CMK (cell line): ENCODE data around the gene HSD3B2.
"Not testable (repeated sequence)": the region's sequence is repeated elsewhere in the genome, so short reads cannot be mapped to it uniquely, and the experiment has no call there.

ENCODE experiments used
- DNase-seq: peaks from one replicate; pipeline ENCODE4 v3.0.0-alpha.2; 2010; ENCODE audit warnings: low read depth

HSD3B2 gene

GRCh38 chr1:119414950-119415349 lies at the start of gene HSD3B2:
HSD3B2 (plus strand) TSS chr1:119415150; CDS start chr1:119415420, 270 bp downstream.
- DNase-seq: no peak

- no peak for DNase-seq
Observed at GRCh38 chr1:119366424-119366823, 48.5 kb upstream of the HSD3B2 start.

- DNase-seq: no peak
Observed at GRCh38 chr1:119367432-119368124, 47.4 kb upstream of the HSD3B2 start.

GRCh38 chr1:119368554-119368953 lies 46.4 kb upstream of the HSD3B2 start, which contains the start of gene HAO2:
HAO2 (plus strand) TSS chr1:119368785; CDS start chr1:119381086, 12,301 bp downstream.
- DNase-seq: no peak

- DNase-seq: no peak
Observed at GRCh38 chr1:119370748-119371147, 44.2 kb upstream of the HSD3B2 start.

- DNase-seq: no peak
Observed at GRCh38 chr1:119371815-119372214, 43.1 kb upstream of the HSD3B2 start.

GRCh38 chr1:119372503-119373086 lies 42.4 kb upstream of the HSD3B2 start:
- DNase-seq: no peak

GRCh38 chr1:119373465-119373864 lies 41.5 kb upstream of the HSD3B2 start:
- no peak for DNase-seq

- DNase-seq: no peak
Observed at GRCh38 chr1:119374208-119374874, 40.6 kb upstream of the HSD3B2 start.

GRCh38 chr1:119375366-119375765 lies 39.6 kb upstream of the HSD3B2 start:
- no peak for DNase-seq

GRCh38 chr1:119376594-119376993 lies 38.4 kb upstream of the HSD3B2 start:
- DNase-seq: no peak

- DNase-seq: not testable (repeated sequence)
Observed at GRCh38 chr1:119377594-119377993, 37.4 kb upstream of the HSD3B2 start.

- no peak for DNase-seq
Observed at GRCh38 chr1:119379117-119379516, 35.8 kb upstream of the HSD3B2 start.

- DNase-seq: no peak
Observed at GRCh38 chr1:119380304-119380703, 34.6 kb upstream of the HSD3B2 start.

GRCh38 chr1:119380983-119381662 lies 33.8 kb upstream of the HSD3B2 start:
- no peak for DNase-seq

GRCh38 chr1:119384591-119384990 lies 30.4 kb upstream of the HSD3B2 start:
- no peak for DNase-seq

GRCh38 chr1:119385650-119386049 lies 29.3 kb upstream of the HSD3B2 start:
- no peak for DNase-seq

GRCh38 chr1:119387858-119388257 lies 27.1 kb upstream of the HSD3B2 start:
- no peak for DNase-seq

- no peak for DNase-seq
Observed at GRCh38 chr1:119388450-119388849, 26.5 kb upstream of the HSD3B2 start.

- DNase-seq: no peak
Observed at GRCh38 chr1:119390526-119390925, 24.4 kb upstream of the HSD3B2 start.

- DNase-seq: no peak
Observed at GRCh38 chr1:119391749-119392148, 23.2 kb upstream of the HSD3B2 start.

- DNase-seq: no peak
Observed at GRCh38 chr1:119394085-119394484, 20.9 kb upstream of the HSD3B2 start.

GRCh38 chr1:119396982-119397381 lies 18.0 kb upstream of the HSD3B2 start:
- DNase-seq: no peak
